HG03521 (cell line): Measurements from ENCODE around the gene PCNX1.
"Not testable (repeated sequence)": the region's sequence is repeated elsewhere in the genome, so short reads cannot be mapped to it uniquely, and the experiment has no call there.

Source experiments
- ATAC-seq: cut with Tn5 transposase; IDR thresholded peaks from one replicate; pipeline ENCODE4 v1.9.1; 2021; ENCODE audit warnings: mild to moderate bottlenecking, moderate library complexity; ENCODE audit not compliant: unreplicated experiment

Gene PCNX1

GRCh38 chr14:70915415-70915814, 8.2 kb downstream of the PCNX1 start:
- no peak for ATAC-seq

DNA sequence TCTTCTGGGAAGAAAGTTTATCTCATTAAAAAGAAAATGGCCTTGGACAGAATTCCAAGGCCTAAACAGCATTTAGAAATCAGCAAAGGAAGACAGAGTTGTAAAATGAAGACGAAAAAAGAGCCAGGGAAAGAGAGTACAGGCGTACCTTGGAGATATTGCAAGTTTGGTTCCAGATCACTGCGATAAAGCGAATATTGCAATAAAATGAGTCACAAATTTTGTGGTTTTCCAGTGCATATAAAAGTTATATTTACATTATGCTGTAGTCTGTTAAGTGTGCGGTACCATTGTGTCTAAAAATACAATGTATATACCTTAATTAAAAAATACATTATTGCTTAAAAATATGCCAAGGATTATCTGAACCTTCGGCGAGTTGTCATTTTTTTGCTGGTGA, 9.0 kb downstream of the PCNX1 start:
- ATAC-seq, result no peak

GRCh38 chr14:70916799-70917198, 9.5 kb downstream of the PCNX1 start:
- no peak for ATAC-seq

DNA sequence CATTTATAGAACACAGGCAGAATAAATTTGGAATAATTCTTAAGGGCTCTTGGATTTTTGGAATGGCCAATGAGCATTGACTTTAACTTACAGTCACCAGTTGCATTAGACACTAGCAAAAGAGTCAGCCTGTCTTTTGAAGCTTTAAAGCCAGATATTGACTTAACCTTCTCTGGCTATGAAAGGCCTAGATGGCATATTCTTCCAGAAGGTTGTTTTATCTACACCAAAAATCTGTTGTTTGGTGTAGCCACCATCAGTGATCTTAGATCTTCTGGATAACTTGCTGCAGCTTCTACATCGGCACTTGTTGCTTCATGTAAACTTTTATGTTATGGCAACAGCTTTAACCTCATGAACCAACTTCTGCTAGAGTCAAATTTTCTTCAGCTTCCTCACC, 10.4 kb downstream of the PCNX1 start:
- ATAC-seq, result no peak

DNA sequence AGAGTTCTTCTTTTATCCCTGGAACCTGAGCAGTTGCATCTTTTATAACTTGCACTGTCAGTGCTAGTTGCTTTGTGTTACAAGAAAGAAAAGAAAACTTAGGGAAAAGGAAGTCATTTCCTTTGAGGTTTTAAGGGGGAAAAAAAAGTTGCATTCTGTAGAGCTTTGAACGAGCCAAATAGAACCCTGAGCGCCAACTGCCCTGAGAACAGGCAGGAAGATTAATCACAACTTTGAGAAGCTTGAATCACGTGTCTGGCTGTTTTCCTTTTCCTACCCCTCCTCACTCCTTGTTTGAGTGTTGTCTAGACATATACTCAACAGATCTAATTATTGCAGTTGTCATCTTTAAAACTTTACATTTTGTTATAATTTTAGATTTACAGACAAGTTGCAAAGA, 12.5 kb downstream of the PCNX1 start:
- no peak for ATAC-seq

DNA sequence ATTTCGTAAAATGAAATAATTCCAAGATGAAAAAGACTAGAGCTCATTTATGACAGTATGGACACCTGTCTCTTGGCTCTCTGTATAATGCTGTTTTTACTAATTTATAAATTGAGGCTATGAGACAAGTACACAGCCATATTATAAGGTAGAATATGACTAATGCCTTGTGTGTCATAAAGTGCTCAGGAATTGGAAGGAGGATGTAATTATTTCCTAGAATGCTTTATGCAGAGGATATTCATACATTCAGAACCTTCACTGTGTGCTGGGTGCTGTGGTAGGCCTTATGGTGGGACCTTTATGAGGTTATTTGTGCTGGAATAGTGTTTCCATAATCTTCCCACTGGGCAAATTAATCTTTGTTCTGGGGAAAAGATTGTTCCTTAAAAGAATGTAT, 13.3 kb downstream of the PCNX1 start:
- ATAC-seq, result no peak

DNA sequence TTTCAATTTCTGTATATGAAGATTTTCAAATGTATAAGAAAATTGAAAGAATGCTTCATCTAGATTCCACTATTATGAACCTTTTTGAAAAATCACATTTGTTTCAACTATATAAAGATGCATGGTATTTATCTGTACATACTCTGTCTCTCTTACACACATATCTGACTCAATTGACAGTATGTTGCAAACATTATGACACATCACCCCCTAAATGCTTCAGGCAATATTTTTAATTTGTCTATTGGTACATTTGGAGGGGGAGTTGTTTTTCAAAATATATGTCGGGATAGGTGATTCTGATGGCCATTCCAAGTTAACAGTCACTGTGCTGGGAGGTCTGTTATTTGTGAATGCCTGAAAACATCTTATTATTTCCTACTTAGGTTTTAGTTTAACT, 14.4 kb downstream of the PCNX1 start:
- no peak for ATAC-seq

- ATAC-seq, result no peak
Observed at GRCh38 chr14:70924521-70924920, 17.3 kb downstream of the PCNX1 start.

DNA sequence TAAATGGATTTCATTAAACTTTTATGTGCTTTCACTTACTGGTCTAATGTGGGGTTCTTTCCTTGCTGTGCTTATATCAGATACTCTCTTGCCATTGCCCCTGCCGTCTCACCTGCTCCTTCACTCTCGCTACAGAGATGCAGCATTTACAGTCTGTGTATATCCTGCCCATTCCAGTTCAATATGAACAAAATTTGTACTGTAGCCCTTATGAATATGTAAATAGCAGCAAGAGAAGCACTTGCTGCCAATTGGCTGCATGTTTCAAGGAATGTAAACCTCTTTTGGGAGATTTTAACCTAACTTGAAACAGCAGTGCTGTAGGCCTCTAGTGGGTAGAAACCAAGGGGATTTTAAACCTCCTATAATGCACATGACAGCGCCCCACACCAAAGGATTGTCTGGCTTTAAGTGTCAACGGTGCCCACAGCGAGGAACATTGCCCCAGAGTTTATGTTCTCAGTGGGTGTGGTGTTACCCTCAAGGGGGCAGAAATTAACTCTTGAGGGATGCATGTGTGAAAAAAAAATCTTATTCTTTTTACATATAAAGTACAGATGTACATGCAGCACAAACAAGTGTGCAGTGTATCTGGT, 19.1 kb downstream of the PCNX1 start:
- ATAC-seq, result no peak

DNA sequence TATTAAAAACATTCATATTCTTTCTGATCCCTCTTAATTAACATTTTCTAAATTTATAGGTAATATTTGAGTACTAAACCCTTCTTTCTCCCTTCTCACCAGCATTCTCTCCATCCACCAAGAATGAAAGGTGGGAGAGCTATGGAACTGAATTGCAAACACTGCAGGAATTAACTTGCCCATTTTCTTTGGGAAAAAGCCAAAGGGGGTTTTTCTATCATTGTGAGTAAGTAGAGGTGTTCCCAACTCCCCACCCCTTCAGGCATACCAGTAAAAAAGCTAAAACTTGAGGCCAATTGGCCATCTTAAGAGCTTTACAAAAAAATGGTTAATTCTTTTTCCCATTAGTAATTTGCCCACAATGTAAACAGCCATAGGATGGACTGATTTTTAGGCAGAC, 23.7 kb downstream of the PCNX1 start:
- no peak for ATAC-seq

GRCh38 chr14:70934084-70934483, 26.8 kb downstream of the PCNX1 start:
- no peak for ATAC-seq

GRCh38 chr14:70934502-70935134, 27.4 kb downstream of the PCNX1 start:
- ATAC-seq, result peak; percentile 62

DNA sequence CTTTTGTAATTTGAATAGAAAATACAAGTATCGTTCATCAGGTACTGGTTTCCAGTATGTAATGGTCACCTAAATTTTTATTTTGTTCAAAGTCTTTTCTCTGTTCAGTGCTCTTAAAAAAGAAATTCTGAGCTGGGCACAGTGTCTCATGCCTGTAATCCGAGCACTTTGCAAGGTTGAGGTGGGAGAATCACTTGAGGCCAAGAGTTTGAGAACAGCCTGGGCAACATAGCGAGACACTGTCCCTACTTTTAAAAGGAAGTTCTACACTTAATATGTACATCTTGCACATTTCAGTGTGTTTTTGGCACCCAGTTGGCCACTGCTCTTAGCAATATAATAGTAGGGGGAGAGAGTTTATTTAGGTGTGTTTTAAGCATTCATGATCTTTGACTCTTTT, 27.9 kb downstream of the PCNX1 start:
- no peak for ATAC-seq

GRCh38 chr14:70939693-70940092, 32.4 kb downstream of the PCNX1 start:
- ATAC-seq, result not testable (repeated sequence)

DNA sequence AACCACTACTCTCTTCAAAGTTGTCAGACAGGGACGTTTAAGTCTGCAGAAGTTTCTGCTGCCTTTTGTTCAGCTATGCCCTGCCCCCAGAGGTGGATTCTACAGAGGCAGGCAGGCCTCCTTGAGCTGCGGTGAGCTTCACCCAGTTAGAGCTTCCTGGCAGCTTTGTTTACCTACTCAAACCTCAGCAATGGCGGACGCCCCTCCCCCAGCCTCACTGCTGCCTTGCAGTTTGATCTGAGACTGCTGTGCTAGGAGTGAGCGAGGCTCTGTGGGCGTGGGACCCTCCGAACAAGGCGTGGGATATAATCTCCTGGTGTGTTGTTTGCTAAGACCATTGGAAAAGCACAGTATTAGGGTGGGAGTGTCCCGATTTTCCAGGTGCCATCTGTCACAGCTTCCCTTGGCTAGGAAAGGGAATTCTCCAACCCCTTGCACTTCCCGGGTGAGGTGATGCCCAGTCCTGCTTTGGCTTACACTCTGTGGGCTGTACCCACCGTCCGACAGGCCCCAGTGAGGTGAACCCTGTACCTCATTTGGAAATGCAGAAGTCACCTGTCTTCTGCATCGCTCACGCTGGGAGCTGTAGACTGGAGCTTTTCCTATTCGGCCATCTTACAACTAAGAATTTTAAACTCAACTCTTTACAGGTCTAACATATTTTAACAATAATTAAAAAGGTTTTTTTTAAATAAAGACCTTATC, 34.5 kb downstream of the PCNX1 start:
- not testable (repeated sequence) for ATAC-seq

DNA sequence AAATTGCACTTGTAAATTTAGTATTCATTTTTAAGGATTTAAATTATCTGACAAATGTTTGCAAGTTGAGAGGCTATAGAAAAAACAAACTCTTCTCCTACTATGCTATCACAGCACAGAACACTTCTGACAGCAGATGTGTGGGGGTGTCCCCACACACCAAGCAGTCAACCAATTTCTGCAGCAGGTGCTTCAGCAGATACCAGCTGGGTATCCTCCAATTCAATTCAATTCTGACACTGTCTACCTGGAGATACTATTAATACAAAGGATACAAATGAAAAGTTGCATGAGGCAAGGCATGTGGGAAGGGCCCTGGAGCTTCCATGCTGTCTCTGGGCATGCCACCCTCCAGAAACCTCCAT, 35.1 kb downstream of the PCNX1 start:
- no peak for ATAC-seq

GRCh38 chr14:70942721-70943120, 35.5 kb downstream of the PCNX1 start:
- not testable (repeated sequence) for ATAC-seq

DNA sequence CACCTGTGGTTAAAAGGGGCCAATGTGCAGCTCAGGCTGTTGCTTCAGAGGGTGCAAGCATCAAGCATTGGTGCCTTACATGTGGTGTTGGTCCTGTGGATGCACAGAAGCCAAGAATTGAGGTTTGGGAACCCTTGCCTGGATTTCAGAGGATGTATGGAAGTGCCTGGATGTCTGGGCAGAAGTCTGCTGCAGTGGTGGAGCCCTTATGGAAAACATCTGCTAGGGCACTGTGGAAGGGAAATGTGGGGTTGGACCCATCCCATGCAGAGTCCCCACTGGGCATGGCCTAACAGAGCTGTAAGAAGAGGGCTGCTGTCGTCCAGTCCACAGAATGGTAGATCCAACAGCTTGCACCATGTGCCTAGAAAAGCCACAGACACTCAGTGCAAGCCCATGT, 36.6 kb downstream of the PCNX1 start:
- no peak for ATAC-seq

GRCh38 chr14:70947739-70948138, 40.5 kb downstream of the PCNX1 start:
- no peak for ATAC-seq

DNA sequence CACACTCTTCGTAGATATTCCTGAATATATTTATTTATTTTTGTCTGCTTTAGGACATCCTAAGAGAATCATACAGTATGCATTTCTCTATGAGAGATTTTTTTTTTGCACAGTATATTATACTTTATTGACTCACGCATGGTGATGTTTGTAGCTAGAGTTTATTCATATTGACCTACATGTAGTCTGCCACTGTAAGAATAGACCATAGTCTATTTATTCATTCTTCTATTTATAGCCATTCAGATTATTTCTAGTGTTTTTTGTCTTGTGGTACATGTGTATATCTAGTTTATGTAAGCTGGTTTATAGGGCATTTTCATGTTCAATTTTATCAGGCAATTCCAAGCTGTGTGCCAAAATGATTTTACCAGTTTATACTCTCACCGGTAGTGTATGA, 45.2 kb downstream of the PCNX1 start:
- ATAC-seq, result no peak

DNA sequence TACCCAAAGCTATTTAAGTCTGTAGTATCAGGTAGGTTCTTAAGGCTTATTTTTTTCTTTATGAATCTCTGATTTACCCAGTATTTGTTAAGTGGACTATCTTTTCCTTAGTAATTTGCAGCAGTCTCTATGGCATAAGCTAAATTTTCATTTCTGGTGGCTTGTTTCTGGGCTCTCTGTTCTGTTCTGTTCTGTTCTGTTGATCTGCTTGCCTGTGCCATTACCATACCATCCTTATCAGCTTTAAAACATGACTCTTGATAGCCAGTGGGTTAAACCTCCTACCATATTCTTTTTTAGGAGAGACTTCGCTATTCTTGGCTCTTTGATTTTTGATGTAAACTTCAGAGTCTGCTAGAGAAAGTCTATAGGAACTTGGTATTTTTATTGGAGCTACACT, 46.8 kb downstream of the PCNX1 start:
- ATAC-seq, result no peak
